Stimulated activated CD8-positive, alpha-beta memory T cell treated with anti-CD3 and anti-CD28 coated beads, Interleukin-4, amount 100 ng/mL, for 4 hours (primary cell): ENCODE results near the gene LMX1B.
"Not testable (repeated sequence)": the region's sequence is repeated elsewhere in the genome, so short reads cannot be mapped to it uniquely, and the experiment has no call there.

Experiments used
- DNase-seq, 2 donors: peaks; one replicate each; pipeline ENCODE4 v3.0.0-alpha.2; 2020; ENCODE audit warnings: low read depth in 2 of 2, low spot score in 1 of 2

LMX1B gene

DNA sequence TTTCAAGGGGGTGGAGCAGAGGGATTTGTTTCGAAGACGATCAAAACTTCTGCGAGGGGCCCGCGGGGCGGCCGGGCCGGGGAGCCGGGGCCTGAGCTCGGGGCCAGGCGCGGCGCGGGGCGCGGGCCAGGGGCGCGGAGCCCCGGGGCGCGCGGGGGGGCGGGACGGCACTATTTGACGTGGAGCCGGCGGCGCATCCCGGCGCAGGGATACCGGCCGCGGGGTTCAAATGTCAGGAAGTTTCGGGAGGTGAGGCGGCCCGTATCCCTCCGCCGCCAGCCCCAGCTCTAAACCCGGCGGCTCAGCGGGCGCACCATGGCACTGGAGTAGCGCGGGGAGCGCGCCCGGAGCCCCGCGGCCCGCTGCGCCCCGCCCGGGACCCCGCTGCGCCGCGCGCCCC is at the start of gene LMX1B:
TSS of gene LMX1B (plus strand) at position 278 of the 400 bp plus-strand sequence. CDS start 522 bp downstream, outside the sequence.
- no peak for DNase-seq

DNA sequence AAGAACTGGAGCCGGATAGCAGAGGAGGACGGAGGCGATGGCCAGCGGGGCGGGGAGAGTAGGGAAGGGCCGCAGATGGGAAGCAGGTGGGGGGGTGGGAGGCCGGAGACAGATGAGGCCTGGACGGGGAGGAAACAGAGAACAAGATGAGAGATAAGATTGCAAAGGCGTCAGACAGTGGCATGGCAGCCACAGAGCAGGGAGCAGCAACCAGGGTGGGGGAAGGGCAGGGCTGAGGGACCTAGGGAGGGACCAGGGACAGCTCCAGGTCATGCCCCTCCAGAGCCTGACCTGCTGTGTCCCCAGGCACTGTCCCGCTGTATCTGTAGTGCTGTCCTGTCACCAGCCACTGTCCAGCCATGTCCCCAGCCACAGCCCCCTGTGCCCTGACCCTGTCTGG is 49.6 kb upstream of the LMX1B start:
- DNase-seq: no peak

DNA sequence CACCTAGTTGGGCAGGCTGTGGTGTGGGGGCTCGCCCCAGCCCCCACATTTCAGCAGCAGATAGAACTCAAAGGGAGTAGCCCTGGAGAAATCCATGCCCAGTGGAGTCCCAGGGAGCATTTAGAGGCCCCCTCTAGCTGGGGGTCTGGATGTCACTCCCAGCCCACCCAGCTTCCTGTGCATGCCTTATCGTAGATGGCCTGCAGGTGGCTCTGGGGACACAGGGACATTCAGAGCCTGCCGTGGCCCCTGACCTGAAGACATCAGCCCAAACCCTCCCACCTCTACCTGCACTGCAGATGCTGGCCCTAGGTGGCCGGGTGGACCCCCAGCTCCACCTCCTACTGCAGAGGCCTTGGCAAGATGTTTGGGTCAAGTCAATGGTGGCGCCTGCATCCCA is 49.0 kb upstream of the LMX1B start:
- no peak for DNase-seq

DNA sequence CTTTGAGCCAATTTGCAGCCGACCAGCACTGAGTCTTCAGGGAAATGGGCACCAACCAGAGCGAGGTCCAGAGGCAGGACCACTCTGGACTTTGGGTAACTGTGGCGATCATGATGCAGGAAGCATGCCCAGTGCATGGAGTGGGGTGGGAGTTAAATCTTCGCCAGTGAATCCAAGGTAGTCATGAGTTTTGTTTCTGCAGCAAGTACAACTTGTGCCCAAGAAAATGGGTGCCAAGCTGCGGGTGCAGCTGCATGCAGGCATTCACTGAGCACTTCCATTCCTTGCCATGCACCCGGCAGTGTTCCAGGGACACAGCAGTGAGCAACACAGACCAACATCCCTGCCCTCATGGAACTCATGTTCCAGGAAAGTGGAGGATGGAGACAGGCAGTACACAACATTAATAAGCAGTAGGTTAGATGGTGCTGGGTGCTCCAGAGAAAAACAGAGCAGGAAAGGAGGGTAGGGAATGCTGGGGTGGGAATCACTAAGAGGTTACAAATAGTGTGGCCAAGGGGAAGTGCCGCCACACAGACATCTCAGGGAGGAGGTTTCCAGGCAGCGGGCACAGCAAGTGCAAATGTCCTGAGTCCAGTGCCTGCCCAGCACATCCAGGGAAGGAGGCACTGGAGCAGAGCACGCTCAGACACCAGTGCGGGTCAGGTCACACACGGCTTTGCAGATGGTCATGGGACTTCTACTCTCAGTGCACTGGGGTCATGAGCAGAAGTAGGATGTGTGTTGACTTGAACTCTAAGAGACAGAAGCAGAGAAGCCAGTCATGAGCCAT is 48.2 kb upstream of the LMX1B start:
- DNase-seq: no peak

DNA sequence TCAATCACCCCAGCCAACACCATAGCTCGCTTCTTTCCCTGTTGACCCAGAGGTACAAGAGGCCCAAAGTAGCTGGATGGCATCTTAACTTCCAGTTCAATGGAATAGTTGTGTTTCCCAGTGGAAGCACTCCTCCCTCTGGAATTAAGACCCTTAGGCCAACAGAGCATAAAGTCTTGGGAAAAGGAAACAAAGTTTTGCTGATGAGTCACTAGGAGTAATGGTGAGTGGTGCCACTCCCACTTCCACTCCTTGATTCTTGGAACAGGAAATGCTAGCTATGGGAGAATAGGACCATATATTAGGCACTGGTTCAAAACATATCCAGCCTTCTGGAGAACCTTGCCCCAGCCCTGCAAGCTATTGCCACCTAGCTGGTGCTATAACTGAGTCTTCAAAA is 44.7 kb upstream of the LMX1B start:
- DNase-seq: no peak

DNA sequence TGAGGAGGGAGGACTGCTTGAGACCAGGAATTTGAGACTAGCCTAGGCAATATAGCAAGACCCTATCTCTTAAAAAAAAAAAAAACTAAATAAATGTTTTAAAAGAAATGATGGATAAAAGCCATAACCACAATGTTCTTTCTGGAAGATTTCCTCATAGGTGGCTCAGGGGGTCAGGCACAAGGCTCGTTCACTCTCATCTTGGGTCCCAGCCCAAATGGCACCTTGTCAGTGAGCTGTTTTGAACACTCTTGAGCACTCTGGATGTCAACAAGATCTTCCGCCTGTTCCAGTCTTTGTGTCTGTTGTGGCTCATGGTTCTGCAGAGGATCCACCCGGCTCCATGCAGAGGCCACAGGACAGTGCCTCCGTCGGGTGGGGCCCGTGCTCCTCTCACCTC is 35.7 kb upstream of the LMX1B start:
- no peak for DNase-seq

DNA sequence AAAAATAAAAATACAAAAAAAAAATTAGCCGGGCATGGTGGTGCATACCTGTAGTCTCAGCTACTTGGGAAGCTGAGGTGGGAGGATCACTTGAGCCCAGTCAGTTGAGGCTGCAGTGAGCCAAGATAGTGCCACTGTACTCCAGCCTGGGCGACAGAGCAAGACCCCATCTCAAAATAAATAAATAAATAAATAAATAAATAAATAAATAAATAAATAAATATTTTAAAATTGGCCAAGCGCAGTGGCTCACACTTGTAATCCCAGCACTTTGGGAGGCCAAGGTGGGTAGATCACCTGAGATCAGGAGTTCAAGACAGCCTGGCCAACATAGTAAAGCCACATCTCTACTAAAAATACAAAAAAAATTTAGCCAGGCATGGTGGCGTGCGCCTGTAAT is 33.4 kb upstream of the LMX1B start:
- DNase-seq: not testable (repeated sequence)

DNA sequence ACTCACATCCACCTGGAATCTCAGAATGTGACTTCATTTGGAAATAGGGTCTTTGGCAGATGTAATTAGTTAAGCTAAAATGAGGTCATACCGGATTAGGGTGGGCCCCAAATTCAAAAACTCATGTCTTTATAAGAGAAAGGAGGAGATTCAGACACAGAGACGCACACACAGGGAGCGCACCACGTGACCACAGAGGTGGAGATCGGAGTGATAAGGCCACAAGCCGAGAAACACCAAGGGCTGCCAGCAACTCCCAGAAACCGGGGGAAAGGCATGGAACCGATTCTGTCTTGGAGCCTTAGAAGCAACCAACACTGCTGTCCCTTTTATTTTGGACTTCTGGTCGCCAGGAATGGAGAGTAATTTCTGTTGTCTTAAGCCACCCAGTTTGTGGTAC is 31.8 kb upstream of the LMX1B start:
- no peak for DNase-seq

DNA sequence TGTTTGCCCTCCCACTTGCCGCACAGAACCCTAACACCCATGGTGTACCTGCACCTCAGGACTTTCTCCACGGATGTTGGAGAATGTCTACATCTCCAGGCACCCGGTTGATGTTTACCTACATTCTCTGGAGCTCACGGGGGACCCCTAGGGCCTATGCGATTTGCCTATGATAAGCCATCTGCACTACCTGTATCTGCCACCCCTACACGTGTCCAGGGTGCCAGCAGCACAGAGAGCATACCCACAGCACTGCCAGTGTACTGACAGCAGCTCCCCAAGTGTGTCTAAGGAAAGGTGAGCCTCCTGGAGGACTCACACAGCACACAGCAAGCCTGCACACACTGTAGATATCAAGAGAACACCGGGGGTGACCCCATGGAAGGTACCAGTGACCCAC is 31.3 kb upstream of the LMX1B start:
- no peak for DNase-seq

DNA sequence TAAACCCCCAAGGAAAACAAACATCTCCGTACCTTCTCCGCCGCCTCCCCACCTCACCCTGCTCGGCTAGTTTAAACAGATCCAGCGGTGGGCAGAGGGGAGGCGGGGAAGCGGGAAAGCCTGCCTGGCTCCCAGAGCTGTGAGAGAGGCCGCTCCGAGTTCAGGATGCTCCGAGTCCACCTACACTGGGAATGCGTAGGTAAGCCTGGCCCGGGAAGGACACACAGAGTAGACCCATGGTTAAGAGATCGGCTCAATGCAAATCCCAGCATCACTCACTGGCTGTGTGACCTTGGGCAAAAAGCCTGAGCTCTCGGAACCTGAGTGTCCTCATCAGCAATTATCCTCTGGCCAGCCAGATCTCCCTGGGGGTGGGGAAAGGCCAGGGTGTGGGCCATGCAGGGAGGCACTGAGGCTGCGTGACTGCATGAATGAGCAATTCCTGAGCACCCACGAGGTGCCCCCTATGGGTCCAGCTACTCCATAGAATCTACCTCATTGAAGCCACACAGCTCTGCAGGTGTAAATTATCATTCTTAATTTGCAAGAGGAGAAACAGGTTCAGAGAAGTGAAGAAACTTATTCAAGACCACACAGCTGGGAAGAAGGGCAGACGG is 30.5 kb upstream of the LMX1B start:
- no peak for DNase-seq

DNA sequence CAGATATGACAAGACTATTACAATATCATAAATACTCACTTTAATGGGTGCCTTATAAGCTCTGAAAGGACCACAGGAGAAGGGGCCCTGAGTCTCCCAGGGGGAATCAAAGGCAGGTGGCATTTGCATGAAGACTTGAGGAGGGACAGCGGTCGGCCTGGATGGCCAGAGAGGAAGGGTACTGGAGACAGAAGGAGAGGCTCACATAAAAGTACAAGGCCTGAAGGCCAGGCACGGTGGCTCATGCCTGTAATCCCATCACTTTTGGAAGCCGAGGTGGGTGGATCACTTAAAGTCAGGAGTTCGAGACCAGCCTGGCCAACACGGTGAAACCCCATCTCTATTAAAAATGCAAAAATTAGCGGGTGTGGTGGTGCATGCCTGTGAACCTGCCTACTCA is 29.1 kb upstream of the LMX1B start:
- DNase-seq: no peak

DNA sequence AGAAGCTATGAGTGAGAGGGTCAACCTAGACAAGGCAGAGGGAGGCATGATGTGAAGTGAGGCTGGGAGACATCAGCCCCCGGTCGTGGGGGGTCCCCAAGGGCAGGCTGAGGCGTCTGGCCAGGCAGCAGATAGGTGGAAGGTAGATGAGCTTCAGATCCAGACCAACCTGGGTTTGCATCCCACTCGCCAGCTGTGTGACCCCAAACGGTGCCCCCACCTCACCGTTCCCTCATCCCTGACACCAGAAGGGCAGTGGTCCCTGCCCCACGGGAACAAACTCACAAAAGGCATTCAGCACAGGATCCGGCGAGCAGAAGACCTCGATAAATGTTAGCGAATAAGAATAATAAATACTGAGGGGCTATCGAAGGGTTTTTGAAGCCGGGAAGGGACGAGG is 27.5 kb upstream of the LMX1B start:
- DNase-seq: no peak

DNA sequence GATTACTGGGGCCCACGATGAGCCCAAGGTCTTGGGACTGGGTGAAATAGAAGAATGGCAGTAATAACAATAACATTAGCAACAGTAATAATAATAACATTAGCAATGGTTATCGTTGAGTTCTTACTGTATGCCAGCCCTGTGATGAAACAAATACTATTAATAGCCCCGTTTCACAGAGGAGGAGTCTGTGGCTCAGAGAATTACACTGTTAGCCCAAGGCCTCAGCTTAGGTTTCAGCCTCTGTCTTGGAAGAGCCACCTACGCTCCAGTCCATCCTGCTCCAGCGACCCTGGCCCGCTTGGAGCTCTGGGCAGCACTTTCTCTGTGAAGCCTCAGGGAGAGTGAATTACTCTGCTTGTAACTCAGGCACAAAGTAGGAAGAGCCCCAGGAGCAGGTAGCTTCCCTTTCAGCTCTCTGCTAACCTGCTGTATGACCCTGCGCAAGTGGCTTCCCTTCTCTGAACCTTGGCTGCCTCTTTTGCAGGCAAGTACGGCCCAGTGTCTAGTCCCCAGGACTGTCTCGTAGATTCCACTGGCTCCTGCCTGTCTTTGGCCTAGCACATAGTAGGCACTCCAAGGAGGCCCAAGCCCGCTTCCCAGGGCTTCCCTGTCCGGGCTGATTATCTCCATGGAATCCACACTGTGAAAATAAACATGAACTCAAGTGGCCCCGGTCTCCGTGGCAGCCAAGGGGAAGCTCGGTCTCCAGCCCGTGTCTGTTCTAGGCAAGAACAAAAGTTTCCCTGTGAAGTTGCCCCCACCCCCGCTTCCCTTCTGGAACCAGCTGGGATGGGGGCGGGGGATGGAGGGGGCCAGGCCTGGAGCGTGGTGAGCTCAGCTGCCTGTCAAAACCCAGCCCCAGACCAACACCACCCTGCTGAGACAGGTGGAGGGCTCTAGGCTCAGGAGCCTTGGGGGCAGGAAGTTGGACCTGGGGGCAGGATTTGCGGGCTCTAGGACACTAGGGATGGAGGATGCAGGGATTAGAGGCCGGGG is 26.2 kb upstream of the LMX1B start:
- no peak for DNase-seq

DNA sequence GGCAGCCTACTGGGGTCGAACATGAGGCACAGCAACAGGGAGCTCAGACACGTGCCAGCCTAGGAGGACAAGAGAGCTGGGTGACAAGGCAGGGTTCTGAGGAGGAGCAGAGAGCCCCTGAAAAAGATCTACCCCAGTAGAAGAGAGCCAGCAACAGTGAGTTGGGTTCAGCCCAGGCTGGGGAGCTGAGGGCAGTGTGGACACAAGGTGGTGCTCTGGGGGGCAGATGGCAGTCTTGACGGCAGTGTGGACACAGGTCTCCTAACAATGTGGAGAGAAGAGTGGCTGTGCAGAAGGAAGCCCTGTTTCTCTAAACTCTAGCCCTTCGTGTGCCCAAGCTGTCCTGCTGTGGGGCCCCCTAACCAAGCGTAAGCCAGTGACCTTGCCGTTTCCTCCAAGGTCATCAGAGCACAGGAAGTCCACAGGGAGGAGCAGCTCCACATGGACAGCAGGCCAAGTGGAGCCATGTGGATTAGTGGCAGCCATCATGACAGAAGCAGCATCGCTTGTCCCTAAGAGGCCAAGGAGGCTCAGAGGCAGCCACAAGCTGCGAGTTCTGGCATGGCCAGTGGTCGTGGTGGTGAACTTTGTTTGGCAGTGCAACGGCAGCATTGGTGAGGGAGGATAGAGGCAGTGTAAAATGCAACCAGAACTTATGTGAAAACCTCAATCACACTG is 25.1 kb upstream of the LMX1B start:
- no peak for DNase-seq

DNA sequence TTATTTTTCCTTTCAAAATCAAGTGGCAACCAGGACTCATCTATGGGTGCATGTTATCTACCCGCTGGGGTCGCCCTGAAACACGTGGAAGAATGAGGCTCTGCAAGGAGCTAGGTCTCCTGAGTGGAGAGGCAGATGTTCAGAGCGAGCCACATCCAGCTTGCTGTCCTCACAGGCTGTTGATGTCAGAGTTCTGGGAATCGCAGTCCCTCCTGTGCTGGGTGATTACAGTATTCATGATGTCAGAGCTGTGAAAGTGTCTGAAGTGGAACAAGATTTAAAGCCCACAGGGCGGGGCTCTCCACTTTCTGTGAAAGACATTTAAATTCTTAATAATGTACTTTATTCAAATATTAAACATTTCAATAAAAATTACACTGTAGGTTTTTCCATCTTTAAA is 24.4 kb upstream of the LMX1B start:
- no peak for DNase-seq

DNA sequence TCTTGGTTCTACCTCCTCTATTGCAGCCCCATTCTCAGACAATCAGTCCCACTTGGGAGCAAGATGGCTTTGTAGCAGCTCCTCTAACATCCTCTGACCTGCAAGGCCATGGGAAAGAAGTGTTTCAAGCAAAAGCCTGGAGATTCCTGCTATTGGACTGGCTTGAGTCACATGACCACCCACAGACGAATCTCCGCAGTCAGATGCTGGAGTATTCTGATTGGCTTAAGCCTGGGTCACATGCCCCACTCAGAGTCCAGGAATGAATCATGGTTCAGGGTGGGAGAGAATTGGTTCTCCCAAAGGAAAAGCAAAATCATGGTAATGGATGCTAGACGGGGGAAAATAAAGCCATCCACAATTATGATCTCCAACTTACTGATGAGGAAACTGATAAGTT is 22.6 kb upstream of the LMX1B start:
- DNase-seq: no peak

DNA sequence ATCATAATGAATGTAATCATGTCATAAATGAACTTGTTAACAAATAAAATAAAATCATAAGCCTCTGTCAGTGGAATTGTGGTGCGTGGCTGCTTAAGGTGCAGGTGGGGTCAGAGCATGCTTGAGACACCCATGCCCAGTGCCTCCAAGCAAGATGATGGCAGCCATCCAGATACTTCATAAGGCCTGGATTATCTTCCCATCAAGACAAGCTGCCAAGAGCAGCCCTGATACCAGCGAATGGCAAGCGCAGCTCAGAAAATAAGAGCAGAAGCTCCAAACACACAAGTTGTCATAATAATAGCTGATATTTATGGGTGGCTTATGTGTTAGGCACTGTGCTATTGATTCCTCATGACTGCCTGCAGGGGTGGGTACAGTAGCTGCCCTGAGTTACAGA is 21.8 kb upstream of the LMX1B start:
- no peak for DNase-seq

DNA sequence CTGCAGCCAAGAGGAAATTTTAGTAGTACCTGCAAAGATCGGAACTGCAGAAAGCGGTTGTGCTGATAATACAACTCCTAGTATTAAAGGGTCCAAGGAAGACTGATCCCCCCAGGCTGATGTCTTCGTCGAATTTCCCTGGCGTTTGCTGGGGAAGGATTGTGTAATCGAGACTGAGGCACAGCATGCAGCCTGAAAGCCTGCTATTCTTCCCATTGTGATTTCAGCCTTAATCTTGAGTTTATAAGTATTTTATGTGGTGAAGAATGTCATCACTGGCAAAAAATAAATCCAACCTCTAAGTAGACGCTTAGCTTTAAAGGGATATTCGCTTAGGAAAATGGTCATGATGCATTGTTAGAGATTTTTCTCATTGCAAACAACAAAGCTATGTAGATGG is 21.3 kb upstream of the LMX1B start:
- no peak for DNase-seq

DNA sequence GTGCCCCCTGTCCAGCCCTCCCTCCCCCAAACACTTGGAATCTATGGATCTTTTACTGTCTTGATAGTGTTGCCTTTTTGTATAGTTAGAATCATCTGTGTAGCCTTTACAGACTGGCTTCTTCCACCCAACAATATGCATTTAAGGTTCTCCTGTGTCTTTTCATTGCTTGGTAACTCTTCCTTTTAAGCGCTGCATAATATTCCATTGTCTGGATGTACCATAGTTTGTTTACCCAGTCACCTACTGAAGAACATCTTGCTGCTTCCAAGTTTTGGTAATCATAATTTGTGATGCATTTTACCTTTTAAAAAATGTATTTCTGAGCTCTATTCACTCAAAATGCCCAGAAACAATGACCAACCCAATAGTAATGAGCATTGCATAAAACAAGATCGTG is 17.7 kb upstream of the LMX1B start:
- DNase-seq: no peak

DNA sequence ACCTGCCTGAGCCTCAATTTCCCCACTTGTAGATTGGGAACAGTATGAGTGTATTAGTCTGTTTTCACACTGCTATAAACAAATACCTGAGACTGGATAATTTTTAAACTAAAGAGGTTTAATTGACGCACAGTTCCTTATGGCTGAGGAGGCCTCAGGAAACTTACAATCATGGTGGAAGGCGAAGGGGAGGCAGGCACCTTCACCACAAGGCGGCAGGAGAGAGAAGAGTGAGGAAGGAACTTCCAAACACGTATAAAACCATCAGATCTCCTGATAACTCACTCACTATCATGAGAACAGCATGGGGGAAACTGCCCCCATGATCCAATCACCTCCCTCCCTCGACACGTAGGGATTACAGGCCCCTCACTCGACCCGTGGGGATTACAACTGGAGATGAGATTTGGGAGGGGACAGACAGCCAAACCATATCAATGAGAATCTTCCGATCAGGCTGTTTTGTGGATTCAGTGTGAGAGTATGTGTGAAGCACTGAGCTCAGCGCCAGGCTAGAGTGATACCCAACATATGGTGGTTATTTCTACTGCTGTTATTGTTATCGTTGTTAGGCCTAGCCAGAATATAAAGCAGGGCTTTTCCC is 14.6 kb upstream of the LMX1B start:
- no peak for DNase-seq
